GM10266 (cell line): ENCODE data around the gene RNF146.

Experiments used
- DNase-seq: peaks from one replicate; pipeline ENCODE4 v3.0.0; 2012; ENCODE audit errors: extremely low spot score
- TF ChIP-seq, protein P1 (sequence below): IDR thresholded peaks from 2 replicates; pipeline ENCODE4 v1.5.1; 2012; ENCODE audit warnings: mild to moderate bottlenecking, low read depth; ENCODE audit not compliant: control insufficient read depth, insufficient read depth; ENCODE audit errors: missing control alignments

Gene RNF146

DNA sequence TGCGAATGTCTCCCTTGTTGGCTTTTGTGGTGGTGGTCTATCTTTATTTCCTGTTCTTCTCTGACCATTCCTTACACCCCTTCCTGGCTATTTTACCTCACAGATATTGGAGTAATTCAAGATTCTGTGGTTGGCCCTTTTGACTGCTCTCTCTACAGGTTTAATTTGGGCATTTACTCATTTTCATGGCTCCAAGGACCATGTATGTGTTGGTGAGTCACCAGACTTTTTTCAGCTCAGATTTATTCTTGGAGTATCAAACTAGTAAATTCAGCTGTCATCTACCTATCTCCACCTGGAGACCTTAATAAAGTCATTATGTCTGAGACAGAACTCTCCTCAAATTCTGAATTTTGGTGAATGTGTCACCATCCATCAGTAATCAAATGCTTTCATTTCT is 15.5 kb downstream of the RNF146 start:
- TF ChIP-seq, protein P1, sequence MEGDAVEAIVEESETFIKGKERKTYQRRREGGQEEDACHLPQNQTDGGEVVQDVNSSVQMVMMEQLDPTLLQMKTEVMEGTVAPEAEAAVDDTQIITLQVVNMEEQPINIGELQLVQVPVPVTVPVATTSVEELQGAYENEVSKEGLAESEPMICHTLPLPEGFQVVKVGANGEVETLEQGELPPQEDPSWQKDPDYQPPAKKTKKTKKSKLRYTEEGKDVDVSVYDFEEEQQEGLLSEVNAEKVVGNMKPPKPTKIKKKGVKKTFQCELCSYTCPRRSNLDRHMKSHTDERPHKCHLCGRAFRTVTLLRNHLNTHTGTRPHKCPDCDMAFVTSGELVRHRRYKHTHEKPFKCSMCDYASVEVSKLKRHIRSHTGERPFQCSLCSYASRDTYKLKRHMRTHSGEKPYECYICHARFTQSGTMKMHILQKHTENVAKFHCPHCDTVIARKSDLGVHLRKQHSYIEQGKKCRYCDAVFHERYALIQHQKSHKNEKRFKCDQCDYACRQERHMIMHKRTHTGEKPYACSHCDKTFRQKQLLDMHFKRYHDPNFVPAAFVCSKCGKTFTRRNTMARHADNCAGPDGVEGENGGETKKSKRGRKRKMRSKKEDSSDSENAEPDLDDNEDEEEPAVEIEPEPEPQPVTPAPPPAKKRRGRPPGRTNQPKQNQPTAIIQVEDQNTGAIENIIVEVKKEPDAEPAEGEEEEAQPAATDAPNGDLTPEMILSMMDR: no peak
- DNase-seq: no peak

GRCh38 chr6:127288705-127289104 is 22.0 kb downstream of the RNF146 start:
- DNase-seq: no peak
- TF ChIP-seq, protein P1: no peak

DNA sequence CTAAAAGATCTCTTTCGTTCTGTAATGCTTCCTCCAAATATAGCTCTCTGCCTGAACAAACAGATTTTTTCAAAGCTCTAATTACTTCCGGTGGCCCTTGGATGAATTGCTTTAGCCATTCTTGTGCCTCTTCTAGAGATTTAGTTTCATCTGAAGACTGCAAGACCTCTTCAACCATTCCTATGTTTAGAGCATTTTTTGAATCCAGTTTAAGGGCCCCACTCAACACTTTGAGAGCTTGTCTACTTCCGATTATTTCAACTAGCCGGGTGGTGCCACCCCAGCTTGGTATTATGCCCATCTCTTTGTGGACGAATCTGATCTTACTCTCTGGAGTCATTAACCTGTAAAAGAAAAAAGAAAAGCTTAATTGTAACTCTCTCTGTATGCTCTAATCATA is 23.3 kb downstream of the RNF146 start:
- TF ChIP-seq, protein P1: no peak

GRCh38 chr6:127290391-127291265 is 24.0 kb downstream of the RNF146 start:
- DNase-seq: no peak
- TF ChIP-seq, protein P1: no peak

More for the DNA sequence above, 23.3 kb downstream of the RNF146 start:
- no peak for DNase-seq

- TF ChIP-seq, protein P1: no peak
- peak; percentile 23 for DNase-seq
These were observed 24.8 kb downstream of the RNF146 start for GRCh38 chr6:127291495-127291894.

GRCh38 chr6:127297502-127298070 is 30.9 kb downstream of the RNF146 start:
- TF ChIP-seq, protein P1: no peak
- no peak for DNase-seq

DNA sequence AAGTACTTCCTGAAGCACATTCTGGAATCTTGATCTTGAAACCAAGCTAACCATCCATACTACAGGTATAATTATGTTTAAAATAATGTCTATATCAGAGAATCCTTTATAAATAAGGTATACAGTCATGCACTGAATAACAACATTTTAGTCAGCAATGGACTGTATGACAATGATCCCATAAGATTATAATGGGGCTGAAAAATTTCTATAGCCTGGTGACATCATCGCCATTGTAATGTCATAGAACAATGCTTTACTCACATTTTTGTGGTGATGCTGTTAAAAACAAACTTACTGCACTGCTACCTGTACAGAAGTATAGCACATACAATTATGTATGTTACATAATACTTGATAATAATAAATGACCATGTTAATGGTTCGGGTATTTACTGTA is 31.8 kb downstream of the RNF146 start:
- no peak for DNase-seq

More for the DNA sequence above, 31.8 kb downstream of the RNF146 start:
- TF ChIP-seq, protein P1: no peak
